HUES6 (cell line): Measurements from ENCODE around the gene ASB3.

Experiments
- H3K27ac ChIP-seq: 2 replicates; pipeline ENCODE4 v1.7.0; 2013; ENCODE audit warnings: low read depth, mild to moderate bottlenecking, low read length, inconsistent platforms
- H3K27me3 ChIP-seq: 2 replicates; pipeline ENCODE4 v1.6.1; 2013; ENCODE audit warnings: low read length; ENCODE audit not compliant: control insufficient read depth, insufficient read depth
- H3K36me3 ChIP-seq: 2 replicates; pipeline ENCODE4 v1.6.1; 2013; ENCODE audit warnings: low read length; ENCODE audit not compliant: control insufficient read depth, insufficient read depth
- H3K4me1 ChIP-seq: 2 replicates; pipeline ENCODE4 v1.6.1; 2013; ENCODE audit warnings: low read length; ENCODE audit not compliant: control insufficient read depth, insufficient read depth
- H3K4me3 ChIP-seq: 2 replicates; pipeline ENCODE4 v1.5.1; 2013; ENCODE audit warnings: low read depth, low read length
- H3K9ac ChIP-seq: one replicate; pipeline ENCODE4 v1.6.1; 2013; ENCODE audit warnings: mild to moderate bottlenecking, low read length
- H3K9me3 ChIP-seq: 2 replicates; pipeline ENCODE4 v1.6.1; 2013; ENCODE audit warnings: low read depth, low read length; ENCODE audit not compliant: control insufficient read depth, insufficient read depth

ASB3 gene

GRCh38 chr2:53631313-53632125, 155.2 kb downstream of the ASB3 start:
- H3K27me3 ChIP-seq = no peaks in the 10 kb centered on the region
- no peak overlapping the region for H3K4me3 ChIP-seq
- no peaks in the 10 kb centered on the region for H3K36me3 ChIP-seq
- no peaks in the 10 kb centered on the region for H3K9me3 ChIP-seq
- peaks cover 4% of the 10 kb centered on the region; the same call in 1 of the 2 replicates for H3K4me1 ChIP-seq
- no peak overlapping the region for H3K27ac ChIP-seq
- H3K9ac ChIP-seq = no peak overlapping the region

- H3K4me1 ChIP-seq = peaks cover 4% of the 10 kb centered on the region; the same call in 1 of the 2 replicates
- H3K27me3 ChIP-seq = no peaks in the 10 kb centered on the region
- no peak overlapping the region for H3K9ac ChIP-seq
- H3K9me3 ChIP-seq = no peaks in the 10 kb centered on the region
- H3K4me3 ChIP-seq = no peak overlapping the region
- H3K27ac ChIP-seq = no peak overlapping the region
- no peaks in the 10 kb centered on the region for H3K36me3 ChIP-seq
Measured at GRCh38 chr2:53630026-53630606, 156.6 kb downstream of the ASB3 start.

GRCh38 chr2:53629501-53629900, 157.3 kb downstream of the ASB3 start:
- H3K27ac ChIP-seq = no peak overlapping the region
- no peak overlapping the region for H3K9ac ChIP-seq
- H3K4me3 ChIP-seq = no peak overlapping the region
- H3K9me3 ChIP-seq = no peaks in the 10 kb centered on the region
- no peaks in the 10 kb centered on the region for H3K36me3 ChIP-seq
- H3K27me3 ChIP-seq = no peaks in the 10 kb centered on the region
- peaks cover 4% of the 10 kb centered on the region; the same call in 1 of the 2 replicates for H3K4me1 ChIP-seq

GRCh38 chr2:53629001-53629400, 157.8 kb downstream of the ASB3 start:
- Histone ChIP-seq H3K9ac (no peak overlapping the region), H3K27me3 (no peaks in the 10 kb centered on the region), H3K9me3 (no peaks in the 10 kb centered on the region), H3K4me1 (peaks cover 4% of the 10 kb centered on the region; the same call in 1 of the 2 replicates), H3K4me3 (no peak overlapping the region), H3K27ac (no peak overlapping the region), H3K36me3 (no peaks in the 10 kb centered on the region)

- no peaks in the 10 kb centered on the region for H3K9me3 ChIP-seq
- H3K27me3 ChIP-seq = no peaks in the 10 kb centered on the region
- no peaks in the 10 kb centered on the region for H3K4me1 ChIP-seq
- no peaks in the 10 kb centered on the region for H3K36me3 ChIP-seq
- H3K27ac ChIP-seq = no peak overlapping the region
- no peak overlapping the region for H3K4me3 ChIP-seq
- H3K9ac ChIP-seq = no peak overlapping the region
Measured at GRCh38 chr2:53622141-53622540, 164.6 kb downstream of the ASB3 start.

- H3K4me3 ChIP-seq = no peak overlapping the region
- H3K27me3 ChIP-seq = no peaks in the 10 kb centered on the region
- no peaks in the 10 kb centered on the region for H3K9me3 ChIP-seq
- H3K9ac ChIP-seq = no peak overlapping the region
- H3K27ac ChIP-seq = no peak overlapping the region
- H3K36me3 ChIP-seq = no peaks in the 10 kb centered on the region
- H3K4me1 ChIP-seq = no peaks in the 10 kb centered on the region
Measured at GRCh38 chr2:53620981-53621380, 165.8 kb downstream of the ASB3 start.
